NCI-H128 (cell line): Measurements from ENCODE around the gene MYH11.
A peak's percentile ranks its signal among the peaks of the same experiment; 100 is the strongest.

Source experiments
- DNase-seq: peaks from one replicate; lab custom pipeline; 2025; ENCODE audit not compliant: unreplicated experiment; lab: John Stamatoyannopoulos, UW

MYH11 gene

DNA sequence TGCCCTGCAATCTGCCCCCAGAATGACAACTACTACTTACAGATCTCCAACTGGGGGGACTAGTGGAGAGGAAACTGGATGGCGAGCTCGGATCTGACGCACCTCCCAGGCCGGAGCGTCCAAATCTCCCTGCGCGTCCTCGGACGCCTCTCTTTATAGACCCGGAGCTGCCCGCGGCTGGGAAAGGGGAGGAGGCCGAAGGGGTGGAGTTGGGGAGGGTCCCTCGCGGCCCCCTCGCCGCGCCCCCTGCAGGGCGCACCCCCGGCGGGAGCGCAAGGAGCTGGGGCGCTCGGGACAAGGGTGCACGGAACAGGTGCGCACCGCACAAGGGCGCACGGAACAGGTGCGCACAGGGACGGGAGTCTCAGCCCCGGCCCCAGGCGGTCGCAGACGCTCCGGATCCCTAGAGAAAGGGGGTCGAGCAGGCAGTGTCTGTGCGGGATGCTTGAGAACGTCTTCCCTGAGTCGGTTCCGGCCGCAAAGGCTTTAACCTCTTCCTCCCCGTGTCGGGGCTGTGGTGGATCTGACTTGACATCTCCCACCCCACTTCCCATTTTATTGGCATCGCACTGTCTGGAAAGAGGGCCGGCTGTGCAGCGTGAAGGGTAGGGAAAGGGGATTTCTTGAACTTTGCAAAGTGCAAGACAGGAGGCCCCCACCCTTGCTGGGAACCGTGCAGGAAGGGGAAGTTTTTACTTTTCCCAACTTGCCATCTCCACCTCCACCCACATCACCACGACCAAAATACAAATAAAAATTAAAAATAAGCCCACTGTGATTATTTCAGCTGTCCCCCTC, at the start of gene MYH11:
Gene MYH11, minus strand, starts transcription at position 128 of the 798 bp plus-strand sequence. CDS start 18,776 bp downstream, outside the sequence.
- DNase-seq: no peak

DNA sequence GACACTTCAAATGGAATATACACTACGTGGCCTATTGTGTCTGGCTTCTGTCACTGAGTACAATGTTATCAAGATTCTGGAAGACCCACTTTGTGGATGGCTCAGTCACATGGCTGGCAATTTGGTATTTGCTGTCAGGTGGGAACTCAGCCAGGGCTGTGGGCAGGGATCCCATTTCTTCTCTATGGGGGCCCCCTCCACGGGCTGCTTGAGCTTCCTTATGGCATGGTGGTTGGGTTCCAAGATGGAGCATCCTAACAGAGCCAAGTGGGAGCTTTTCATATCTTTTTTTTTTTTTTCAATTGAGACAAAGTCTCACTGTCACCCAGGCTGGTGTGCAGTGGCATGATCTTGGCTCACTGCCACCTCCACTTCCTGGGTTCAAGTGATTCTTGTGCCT, 49.6 kb upstream of the MYH11 start:
- DNase-seq: no peak

DNA sequence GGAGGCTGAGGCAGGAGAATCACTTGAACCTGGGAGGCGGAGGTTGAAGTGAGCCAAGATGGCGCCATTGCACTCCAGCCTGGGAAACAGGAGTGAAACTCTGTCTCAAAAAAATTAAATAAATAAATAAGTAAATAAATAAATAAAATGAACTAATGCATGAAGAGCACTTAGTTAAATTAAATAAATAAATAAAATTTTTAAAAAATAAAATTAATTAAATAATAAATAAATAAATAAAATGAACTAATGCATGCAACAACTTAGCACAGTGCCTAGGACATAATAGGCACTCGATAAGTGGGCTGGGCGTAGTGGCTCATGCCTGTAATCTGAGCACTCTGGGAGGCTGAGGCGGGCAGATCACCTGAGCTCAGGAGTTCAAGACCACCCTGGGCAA, 47.1 kb upstream of the MYH11 start:
- DNase-seq: no peak

DNA sequence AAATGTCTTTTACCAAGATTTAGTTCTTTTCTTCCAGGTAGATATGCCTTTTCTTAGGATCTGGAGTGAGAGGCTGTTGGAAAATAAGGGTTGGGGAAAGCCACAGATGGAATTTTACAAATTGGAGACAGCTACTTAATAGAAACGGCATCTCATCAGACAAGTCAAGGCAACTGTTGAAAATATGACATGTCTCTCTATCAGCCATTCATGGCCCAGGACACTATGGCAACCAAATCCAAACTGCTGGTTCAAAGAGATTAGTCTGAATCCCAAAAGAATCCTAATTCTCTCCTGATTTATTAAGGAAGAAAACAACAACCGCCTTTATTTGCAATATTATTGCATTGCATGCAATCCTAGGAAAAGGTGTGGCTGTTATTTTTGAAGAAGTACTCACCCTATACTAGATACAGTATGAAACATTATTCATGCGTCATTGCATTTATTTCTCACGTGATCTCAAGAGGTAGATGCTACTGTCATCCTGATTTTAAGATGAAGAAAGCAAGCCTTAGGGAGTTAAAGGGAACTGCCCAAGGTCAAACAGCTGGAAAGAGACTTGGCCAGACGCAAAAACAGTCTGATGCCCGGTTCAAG, 44.2 kb upstream of the MYH11 start:
- DNase-seq: no peak

DNA sequence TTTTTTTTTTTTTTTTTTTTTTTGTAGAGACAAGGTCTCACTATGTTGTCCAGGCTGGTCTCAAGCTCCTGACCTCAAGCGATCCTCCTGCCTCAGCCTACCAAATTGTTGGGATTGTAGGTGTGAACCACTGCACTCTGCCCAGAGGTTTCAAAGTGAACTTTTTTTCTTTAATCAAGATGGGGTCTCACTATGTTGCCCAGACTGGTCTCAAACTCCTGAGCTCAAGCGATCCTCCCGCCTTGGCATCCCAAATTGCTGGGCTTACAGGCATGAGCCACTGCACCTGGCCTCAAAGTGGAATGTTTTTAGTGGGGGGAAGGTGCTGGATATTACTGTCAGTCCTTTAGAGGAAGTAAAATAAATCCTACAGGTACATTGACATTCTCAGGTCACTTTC, 43.5 kb upstream of the MYH11 start:
- DNase-seq: no peak

DNA sequence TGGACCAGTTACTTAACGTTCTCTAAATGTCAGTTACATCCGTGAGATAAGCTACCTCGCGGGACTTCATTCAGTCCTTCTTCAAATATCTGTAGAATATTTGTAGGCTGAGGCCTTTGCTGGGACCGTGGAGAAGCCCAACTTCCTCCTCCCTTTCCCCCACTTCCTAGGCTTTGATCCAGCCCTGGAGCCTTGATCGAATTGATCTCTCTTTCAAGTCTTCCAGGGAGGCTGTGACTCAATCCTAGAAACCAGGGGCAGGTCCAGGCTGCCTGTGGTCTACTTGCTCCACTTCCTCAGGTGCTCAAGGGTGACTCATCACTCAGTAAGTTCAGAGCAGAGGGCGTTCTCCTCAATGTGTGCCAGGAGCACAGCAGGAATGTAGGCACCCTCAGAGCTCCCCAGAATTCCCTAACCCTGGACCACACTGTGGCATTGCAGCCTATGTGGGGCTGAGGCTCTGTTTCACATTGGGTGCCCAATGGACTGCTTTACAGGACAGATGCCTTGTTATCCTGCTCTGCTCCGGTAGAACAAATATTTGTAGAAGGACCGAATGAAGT, 42.8 kb upstream of the MYH11 start:
- DNase-seq: no peak

DNA sequence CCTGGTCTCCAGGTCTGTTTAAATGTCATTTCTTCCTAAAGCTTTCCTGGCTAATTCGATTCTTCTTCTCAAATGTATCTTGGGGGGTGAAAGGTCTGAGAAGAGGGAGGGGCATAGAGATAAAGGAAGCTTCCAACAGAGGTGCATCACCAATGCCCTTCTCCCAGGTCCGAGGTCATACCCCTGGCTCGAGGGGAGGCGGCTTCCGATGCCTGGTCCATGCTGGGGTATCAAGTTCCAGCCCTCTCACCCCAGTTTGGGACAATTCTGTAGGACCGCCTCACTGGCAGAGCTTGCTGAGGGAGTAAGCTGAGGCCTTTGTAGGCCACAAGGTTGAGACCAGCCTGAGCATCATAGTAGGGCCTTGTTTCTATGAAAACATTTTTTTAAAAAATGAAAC, 41.8 kb upstream of the MYH11 start:
- DNase-seq: no peak

DNA sequence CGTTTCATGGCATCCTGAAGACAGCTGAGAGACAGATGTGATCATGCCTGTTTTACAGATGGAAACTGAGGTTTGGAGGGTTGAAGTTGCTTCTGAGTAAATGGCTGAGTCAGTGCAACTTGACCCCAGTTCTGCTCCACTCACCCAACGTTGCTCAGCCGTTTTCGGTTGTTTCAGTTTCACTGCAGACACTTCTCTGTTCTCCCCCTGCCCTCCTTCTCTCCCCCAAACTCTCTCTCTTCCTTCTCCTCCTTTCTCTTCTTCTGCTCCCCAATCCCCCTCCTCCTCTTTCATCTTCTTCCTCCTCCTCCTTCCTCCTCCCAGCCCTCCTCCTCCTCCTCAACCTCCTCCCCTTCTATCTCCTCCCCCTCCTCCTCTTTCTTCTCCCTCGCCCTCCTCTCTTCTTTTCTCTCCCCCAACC, 41.0 kb upstream of the MYH11 start:
- DNase-seq: no peak

DNA sequence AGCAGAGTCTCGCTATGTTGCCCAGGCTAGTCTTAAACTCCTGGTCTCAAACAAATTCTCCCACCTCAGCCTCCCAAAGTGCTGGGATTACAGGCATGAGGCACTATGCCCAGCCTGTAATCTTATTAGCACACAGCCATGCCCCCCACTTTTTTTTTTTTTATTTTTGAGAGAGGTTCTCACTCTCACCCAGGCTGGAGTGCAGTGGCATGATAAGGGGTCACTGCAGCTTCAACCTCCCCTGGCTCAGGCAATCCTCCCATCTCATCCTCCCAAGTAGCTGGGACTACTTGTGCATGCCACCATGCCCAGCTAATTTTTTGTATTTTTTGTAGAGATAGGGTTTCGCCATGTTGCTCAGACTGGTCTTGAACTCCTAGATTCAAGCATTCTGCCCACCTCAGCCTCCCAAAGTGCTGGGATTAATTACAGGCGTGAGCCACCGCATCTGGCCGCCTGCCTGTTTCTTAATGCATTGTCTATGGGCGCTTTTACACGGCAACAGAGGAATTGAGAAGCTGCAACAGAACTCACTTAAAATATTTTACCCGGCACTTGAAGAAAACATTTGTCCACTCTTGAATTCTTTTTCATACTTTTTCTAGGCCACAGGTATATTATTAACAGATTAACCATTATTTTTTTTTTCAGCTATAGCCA, 40.4 kb upstream of the MYH11 start:
- no peak for DNase-seq

DNA sequence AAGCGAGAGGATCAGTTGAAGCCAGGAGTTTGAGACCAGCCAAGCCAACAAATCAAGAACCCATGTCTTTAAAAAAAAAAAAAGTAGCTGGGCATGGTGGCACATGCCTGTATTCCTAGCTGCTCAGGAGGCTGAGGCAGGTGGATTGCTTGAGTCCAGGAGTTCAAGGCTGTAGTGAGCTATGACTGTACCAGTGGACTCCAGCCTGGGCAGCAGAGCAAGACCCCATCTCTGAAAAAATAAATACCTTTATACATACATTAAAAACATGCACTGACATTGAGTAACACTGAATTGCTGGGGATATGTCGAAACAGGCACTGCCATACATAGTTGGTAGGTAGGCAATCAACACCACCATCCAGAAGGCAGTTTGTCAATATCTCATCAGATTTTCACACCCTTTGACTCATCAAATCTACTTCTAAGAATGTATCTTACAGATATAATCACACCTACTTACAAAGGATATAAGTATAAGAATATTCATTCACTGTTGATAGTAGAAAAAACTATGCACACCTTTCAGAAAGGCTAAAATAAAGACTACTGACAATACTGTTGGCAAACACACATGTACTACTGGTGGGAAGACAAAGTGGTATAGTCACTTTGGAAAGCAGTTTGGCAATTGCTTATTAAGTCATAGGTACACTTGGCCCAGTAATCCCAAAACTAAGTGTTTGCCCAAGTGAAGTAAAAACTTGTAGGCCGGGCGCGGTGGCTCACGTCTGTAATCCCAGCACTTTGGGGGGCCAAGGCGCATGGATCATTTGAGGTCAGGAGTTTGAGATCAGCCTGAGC, 37.9 kb upstream of the MYH11 start:
- no peak for DNase-seq

DNA sequence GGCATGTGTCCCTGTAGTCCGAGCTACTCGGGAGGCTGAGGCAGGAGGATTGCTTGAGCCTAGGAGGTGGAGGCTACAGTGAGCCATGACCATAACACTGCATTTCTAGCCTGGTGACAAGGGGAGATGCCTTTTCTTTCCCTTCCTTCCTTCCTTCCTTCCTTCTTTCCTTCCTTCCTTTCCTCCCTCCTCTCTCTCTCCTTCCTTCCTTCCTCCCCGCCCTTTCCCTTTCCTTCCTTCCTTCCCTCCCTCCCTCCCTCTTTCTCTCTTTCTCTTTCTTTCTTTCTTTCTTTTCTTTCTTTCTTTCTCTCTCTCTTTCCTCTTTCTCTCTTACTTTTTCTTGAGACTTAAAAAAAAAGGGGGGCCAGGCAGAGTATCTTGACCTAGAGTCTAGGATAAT, 34.7 kb upstream of the MYH11 start:
- no peak for DNase-seq

DNA sequence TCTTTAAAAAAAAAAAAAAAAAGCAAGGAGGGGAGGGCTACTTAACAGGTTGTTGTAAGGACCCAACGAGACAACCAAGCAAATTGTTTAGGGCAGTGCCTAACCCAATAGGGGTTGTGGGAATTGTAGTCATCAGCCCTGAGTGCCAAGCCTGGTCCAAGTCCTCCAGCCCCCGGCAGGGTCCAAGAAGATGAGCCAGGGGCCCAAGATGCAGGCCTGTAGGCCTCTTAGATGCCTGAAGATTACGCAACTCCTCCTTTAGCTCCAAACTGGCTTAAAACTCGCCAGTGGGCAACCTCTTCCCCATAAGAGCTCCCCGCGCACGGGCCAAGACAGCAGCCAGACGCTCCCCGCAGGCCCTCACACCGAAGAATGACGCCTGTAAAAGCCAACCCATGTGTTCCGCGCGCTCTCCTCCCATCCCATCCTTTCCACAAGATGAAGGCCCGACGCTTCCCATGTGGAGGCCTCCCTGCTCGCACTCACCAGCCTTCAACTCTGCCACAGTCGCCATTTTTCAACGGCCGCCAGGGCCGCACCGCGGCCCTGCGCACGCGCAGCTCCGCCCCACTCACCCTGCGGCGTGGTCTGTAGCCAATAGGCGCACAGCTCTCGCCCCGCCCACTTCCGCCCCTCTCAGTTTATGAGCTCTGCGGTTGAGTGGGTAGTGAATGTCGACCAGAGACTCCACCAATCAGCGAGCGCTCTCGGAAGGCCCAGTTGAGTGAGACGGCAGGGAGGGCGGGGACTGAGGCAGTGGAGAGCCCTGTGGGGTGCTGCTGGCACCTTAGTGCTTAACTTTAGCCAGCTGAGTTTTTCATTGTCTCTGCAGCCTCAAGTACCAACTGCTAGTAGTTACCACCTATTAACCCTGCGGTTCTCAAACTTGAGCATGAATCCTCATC, 31.5 kb upstream of the MYH11 start, which contains the start of gene CEP20:
Gene CEP20, minus strand, starts transcription at position 532 of the 905 bp plus-strand sequence. Its CDS starts 18 bp downstream, at position 514.
- DNase-seq: peak; percentile 96

DNA sequence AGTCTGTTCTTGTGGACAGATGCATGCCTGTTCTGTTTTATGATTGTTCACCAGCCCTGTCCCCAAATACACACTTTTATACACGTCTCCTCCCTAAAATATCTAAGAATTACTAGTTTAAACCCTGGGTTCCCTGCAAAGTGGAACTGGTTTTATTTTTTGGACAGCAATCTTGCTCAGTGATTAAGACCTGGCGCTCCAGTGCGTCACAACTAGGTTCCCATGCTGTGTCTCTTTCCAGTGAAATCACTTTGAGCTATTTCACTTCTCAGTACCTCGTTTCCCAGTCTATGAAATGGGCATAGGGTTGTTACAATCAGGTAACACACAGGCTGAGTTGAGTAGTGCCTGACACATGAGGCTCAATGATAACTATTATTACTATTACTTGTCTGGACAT, 30.5 kb upstream of the MYH11 start:
- no peak for DNase-seq

DNA sequence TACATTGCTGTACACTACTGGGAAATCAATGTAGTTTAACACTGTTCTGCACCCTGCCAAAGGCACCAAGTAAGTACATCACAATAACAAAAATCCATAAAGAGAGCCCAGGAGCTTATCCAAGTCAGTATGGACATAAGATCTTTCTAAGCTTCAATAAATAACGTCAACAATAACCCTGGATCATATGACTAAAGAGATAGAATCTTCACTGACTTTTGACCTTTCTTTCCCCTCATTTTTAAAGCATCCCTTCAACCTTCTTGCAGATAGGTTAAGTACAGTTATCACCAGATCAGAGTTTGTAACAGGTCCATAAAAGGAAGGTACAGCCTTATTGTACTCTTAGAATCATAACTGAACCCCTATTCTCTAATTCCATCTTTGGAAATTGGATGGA, 29.2 kb upstream of the MYH11 start:
- no peak for DNase-seq

DNA sequence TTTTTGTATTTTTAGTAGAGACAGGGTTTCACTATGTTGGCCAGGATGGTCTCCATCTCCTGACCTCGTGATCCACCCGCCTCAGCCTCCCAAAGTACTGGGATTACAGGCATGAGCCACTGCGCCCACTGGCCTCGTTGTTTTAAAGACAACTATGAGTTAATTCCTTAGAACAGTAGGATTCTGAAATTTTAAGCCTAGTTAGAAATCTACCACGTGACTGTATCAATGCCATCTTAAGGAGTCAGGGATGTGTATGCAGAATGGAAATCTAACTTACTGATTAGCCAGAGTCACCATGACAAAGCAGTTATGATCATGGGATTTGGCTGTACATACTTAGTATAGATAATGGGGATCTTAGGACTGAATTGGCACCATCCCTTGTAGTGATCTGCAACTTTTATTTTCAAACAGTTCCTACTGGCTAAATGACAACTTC, 28.8 kb upstream of the MYH11 start:
- DNase-seq: no peak

DNA sequence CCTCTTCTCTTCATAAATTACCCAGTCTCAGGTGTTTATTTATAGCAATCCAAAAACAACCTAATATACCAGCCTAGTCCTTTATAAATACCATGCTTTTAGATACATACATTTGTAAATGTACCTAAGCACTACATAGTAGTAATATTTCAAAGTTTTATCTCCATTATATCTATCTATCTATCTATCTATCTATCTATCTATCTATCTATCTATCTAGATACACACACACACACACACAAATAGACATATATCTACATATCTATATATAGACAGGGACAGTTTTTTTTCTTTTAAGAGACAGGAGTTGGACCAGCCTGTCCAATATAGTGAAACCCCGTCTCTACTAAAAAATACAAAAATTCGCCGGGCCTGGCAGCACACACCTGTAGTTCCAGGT, 25.7 kb upstream of the MYH11 start:
- DNase-seq: no peak

DNA sequence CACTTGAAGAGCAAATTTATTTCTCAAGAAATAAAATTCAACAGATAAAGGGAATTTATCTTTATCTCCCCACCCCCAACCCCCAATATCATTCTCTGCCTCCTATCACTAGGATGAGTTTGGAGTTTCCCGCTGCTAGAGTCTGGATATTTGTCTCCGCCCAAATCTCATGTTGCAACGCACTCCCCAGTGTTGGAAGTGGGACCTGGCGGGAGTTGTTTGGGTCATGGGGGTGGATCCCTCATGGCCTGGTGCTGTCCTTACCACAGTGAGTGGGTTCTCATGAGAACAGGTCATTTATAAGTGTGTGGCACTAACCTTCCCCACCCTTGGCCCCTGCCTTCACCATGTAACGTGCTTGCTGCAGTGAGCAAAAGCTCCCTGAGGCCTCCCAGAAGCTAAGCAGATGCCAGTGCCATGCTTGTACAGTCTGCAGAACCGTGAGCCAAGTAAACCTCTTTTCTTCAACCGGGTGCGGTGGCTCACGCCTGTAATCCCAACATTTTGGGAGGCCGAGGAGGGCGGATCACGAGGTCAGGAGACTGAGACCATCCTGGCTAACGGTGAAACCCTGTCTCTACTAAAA, 25.1 kb upstream of the MYH11 start:
- DNase-seq: no peak

DNA sequence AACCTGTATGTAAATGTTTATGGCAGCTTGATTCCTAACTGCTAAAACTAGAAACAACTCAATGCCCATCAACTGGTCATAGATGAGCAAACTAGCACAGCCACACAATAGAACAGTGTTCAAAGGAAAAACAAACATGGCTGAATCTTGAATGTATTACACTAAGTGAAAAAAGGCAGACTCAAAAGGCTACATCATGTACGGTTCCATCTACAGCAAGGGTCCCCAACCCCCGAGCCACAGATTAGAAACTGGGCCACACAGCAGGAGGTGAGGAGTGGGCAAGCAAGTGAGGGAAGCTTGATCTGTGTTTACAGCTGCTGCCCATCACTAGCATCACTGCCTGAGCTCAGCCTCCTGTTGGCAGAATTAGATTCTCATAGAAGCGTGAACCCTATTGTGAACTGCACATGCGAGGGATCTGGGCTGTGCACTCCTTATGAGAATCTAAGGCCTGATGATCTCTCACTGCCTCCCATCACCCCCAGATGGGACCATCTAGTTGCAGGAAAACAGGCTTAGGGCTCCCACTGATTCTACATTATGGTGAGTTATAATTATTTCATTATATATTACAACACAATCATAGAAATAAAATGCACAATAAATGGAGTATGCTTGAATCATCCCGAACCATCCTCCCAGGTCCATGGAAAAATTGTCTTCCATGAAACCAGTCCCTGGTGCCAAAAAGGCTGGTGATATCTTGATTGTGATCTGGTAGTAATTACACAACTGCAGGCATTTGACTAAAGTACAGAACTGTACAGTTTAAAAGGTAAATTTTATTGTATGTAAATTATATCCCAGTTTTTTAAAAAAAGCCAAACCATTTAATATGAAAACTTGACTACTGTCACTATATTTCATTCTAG, 23.8 kb upstream of the MYH11 start:
- no peak for DNase-seq
